BJ (cell line): Measurements from ENCODE around the gene TMEM41A. TPM values are rescaled to one million over a fixed set of nuclear protein-coding genes. Genes with fewer than 3 reads are reported as not detected.

Experiments
- CTCF ChIA-PET: fragments of 350-600 bp; formaldehyde crosslinking; extraction: SDS; loops from one replicate; lab custom pipeline; 2021; ENCODE audit warnings: antibody characterized with exemption, inconsistent platforms; lab: Yijun Ruan, JAX
- POLR2A ChIA-PET: fragments of 300-600 bp; sonication (Branson Sonifier 250); formaldehyde crosslinking; extraction: SDS; loops from one replicate; lab custom pipeline; 2021; ENCODE audit warnings: antibody characterized with exemption; lab: Charles Lee
- DNase-seq: peaks from one replicate; pipeline ENCODE4 v3.0.0-alpha.2; 2011; ENCODE audit warnings: low read depth
- H3K27me3 ChIP-seq: 2 replicates; pipeline ENCODE4 v1.6.0; 2011; ENCODE audit warnings: low read length; ENCODE audit not compliant: control insufficient read depth, insufficient read depth
- H3K36me3 ChIP-seq: 2 replicates; pipeline ENCODE4 v1.5.1; 2011; ENCODE audit warnings: low read length; ENCODE audit not compliant: control insufficient read depth, insufficient read depth
- H3K4me3 ChIP-seq: 2 replicates; pipeline ENCODE4 v1.5.1; 2011; ENCODE audit warnings: low read depth, mild to moderate bottlenecking, control low read depth, low read length
- polyA plus RNA-seq: library from polyadenylated mRNA; depleted of rRNA; stranded (reverse); fragments of >200 nt; gene quantifications from 2 replicates; pipeline ENCODE4 v1.2.3, GENCODE V29; 2011
- TF ChIP-seq, protein P1 (sequence below): IDR thresholded peaks from 2 replicates; pipeline ENCODE4 v1.5.1; 2011; ENCODE audit warnings: low read depth, mild to moderate bottlenecking, control low read depth, inconsistent platforms, low read length, moderate library complexity; ENCODE audit not compliant: insufficient read depth

TMEM41A gene
- polyA plus RNA-seq, 1 experiment, result 13.8 TPM

DNA sequence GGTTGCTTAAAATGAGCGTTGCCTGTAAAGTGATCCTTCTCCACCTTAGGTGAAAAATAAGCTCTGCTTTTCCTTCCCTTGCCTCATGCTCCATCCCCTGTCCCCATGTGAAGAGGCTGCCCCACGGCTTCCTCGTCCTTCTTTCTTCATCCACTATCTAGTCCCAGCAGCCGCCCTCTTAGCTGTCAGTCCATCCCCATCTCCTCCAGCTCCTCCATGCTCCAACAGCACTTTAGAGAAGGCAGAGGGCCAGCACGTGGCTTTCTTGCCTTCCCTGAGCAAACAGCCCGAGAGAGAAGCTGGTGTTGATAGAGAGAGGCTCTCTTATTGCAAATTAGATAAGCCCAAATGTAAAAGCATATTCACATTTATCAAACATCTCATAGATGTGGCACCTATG is 9.0 kb upstream of the TMEM41A start:
- DNase-seq, result no peak
- Histone ChIP-seq H3K4me3 (no peak overlapping the region), H3K27me3 (peaks cover 3% of the 10 kb centered on the region), H3K36me3 (no peaks in the 10 kb centered on the region)
- TF ChIP-seq, protein P1, sequence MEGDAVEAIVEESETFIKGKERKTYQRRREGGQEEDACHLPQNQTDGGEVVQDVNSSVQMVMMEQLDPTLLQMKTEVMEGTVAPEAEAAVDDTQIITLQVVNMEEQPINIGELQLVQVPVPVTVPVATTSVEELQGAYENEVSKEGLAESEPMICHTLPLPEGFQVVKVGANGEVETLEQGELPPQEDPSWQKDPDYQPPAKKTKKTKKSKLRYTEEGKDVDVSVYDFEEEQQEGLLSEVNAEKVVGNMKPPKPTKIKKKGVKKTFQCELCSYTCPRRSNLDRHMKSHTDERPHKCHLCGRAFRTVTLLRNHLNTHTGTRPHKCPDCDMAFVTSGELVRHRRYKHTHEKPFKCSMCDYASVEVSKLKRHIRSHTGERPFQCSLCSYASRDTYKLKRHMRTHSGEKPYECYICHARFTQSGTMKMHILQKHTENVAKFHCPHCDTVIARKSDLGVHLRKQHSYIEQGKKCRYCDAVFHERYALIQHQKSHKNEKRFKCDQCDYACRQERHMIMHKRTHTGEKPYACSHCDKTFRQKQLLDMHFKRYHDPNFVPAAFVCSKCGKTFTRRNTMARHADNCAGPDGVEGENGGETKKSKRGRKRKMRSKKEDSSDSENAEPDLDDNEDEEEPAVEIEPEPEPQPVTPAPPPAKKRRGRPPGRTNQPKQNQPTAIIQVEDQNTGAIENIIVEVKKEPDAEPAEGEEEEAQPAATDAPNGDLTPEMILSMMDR, result no peak
- ChIA-PET CTCF (interaction anchor here (0.6 kb wide), 1 partner anchor 67 kb away, joined by 3 read pairs; no protein-coding TSS in a partner anchor), POLR2A (no interaction called here)

DNA sequence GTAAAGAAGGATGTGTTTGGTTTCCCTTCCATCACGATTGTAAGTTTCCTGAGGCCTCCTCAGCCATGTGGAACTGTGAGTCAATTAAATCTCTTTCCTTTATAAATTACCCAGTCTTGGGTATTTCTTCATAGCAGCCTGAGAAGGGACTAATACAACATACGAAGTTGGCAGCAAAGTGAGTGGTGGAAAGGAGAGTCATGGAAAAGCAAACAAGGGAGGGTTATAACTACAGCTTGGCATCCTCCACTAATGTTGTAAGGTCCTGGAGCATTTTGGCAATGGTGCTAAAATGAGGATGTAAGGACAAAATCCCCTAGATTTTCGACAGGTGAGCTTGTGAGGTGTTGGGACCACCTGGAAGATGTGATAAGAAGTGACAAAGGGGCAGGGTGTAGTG is 5.8 kb upstream of the TMEM41A start:
- POLR2A ChIA-PET, result no interaction called here
- Histone ChIP-seq H3K4me3 (no peak overlapping the region), H3K36me3 (no peaks in the 10 kb centered on the region), H3K27me3 (peaks cover 3% of the 10 kb centered on the region)
- TF ChIP-seq, protein P1, result no peak
- CTCF ChIA-PET, result no interaction called here
- no peak for DNase-seq

DNA sequence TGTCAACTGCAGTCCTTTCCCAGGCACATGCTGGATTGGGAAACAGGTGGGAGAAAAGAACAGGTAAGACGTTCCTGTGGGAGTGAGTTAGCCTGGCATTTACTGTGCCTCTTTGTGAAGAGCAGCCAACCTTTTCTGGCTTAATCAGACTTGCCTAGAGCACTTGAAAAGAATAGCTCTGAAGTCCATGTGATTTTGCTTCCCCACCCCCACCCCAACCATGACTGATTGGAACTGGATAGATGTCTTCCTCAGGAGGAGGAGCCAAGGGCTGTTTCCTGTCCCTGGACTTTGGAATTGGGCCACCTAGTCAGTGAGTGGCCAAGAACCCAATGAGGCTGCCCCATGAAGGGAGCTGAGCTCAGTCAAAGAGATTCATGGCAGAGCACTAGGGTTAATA is 4.7 kb upstream of the TMEM41A start:
- ChIA-PET POLR2A (no interaction called here), CTCF (no interaction called here)
- TF ChIP-seq, protein P1, result no peak
- H3K27me3 ChIP-seq, result peaks cover 3% of the 10 kb centered on the region
- DNase-seq, result no peak
- H3K4me3 ChIP-seq, result no peak overlapping the region
- no peaks in the 10 kb centered on the region for H3K36me3 ChIP-seq

DNA sequence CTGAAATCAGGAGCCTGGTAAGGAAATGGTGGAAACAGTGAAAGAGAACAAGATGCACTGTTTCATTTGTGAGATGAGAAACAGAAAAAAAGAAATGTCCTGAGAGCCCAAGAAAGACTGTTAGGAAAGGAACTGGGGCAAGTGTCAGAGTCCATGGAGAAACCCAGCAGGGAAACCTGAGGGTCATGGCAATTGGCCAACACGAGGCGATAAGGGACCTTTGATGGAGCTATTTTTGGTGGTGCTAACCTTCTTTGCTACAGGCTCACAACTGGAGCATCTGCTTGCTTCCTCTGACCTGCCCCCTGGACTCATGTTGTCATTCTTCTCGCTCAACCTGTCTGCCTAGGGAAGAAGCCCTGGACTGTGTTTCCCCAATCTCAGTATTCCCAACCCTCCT is 4.2 kb upstream of the TMEM41A start:
- TF ChIP-seq, protein P1, result no peak
- no peak for DNase-seq
- ChIA-PET POLR2A (no interaction called here), CTCF (no interaction called here)
- Histone ChIP-seq H3K27me3 (peaks cover 3% of the 10 kb centered on the region), H3K4me3 (no peak overlapping the region), H3K36me3 (no peaks in the 10 kb centered on the region)

DNA sequence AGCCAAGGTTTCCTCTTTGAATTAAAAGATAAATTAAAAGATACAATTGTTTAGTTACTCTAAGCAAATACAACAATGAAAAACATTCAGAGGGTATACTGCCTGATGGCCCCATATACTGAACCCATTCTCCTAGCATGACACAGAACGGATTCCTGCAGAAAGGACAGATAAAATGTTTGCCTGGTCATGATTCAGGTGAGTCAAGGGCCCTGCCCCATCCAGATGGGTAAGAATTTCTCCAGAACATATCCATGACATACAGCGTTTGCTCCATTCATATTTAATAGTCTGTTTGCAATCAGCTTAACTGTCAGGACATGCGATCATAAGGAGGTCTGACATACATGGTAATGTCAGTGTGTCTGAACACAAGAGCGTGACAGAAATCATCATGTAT is 8.6 kb downstream of the TMEM41A start:
- Histone ChIP-seq H3K36me3 (peaks cover 7% of the 10 kb centered on the region), H3K4me3 (no peak overlapping the region), H3K27me3 (no peaks in the 10 kb centered on the region)
- TF ChIP-seq, protein P1, result no peak
- POLR2A ChIA-PET, result no interaction called here
- CTCF ChIA-PET, result no interaction called here
- no peak for DNase-seq
